HEK293 (cell line): ENCODE measurements around the gene CAPRIN2.

Experiments
- MYNN ChIP-seq: fragments of 450-650 bp; formaldehyde crosslinking; IDR thresholded peaks from 2 replicates; pipeline ENCODE4 v1.5.1; 2016; ENCODE audit warnings: missing biosample characterization, missing genetic modification characterization, borderline replicate concordance
- OVOL3 ChIP-seq: fragments of 450-650 bp; formaldehyde crosslinking; IDR thresholded peaks from 2 replicates; pipeline ENCODE4 v1.5.1; 2016; ENCODE audit warnings: missing biosample characterization, missing genetic modification characterization
- SCRT1 ChIP-seq: fragments of 450-650 bp; formaldehyde crosslinking; IDR thresholded peaks from 2 replicates; pipeline ENCODE4 v1.5.1; 2016; ENCODE audit warnings: missing biosample characterization, missing genetic modification characterization, borderline replicate concordance
- SP3 ChIP-seq: fragments of 450-650 bp; formaldehyde crosslinking; IDR thresholded peaks from 2 replicates; pipeline ENCODE4 v1.5.1; 2016; ENCODE audit warnings: missing biosample characterization, missing genetic modification characterization
- TRIM28 ChIP-seq: IDR thresholded peaks from 2 replicates; pipeline ENCODE4 v1.6.1; 2011; ENCODE audit warnings: low read length, control low read depth, borderline replicate concordance
- YY1 ChIP-seq: fragments of 450-650 bp; formaldehyde crosslinking; IDR thresholded peaks from 2 replicates; pipeline ENCODE4 v1.5.1; 2018; ENCODE audit warnings: missing biosample characterization, missing genetic modification characterization
- ZIC2 ChIP-seq: fragments of 450-650 bp; formaldehyde crosslinking; IDR thresholded peaks from 2 replicates; pipeline ENCODE4 v1.5.1; 2016; ENCODE audit warnings: missing biosample characterization, missing genetic modification characterization
- ZNF157 ChIP-seq: fragments of 450-650 bp; formaldehyde crosslinking; IDR thresholded peaks from 2 replicates; pipeline ENCODE4 v1.5.1; 2016; ENCODE audit warnings: missing biosample characterization, missing genetic modification characterization
- ZNF274 ChIP-seq, 2 experiments: fragments of 200-500 bp in 1 of 2; fragments of 450-650 bp in 1 of 2; sonication (Bioruptor generic) in 1 of 2; formaldehyde crosslinking in 1 of 2; IDR thresholded peaks; 2 replicates each; pipeline versions ENCODE4 v1.5.1 to v1.6.1; 2014 to 2016; ENCODE audit warnings: borderline replicate concordance in 1 of 2, inconsistent platforms in 1 of 2, low read length in 1 of 2, missing biosample characterization in 1 of 2, missing genetic modification characterization in 1 of 2
- ZNF354C ChIP-seq: fragments of 450-650 bp; formaldehyde crosslinking; IDR thresholded peaks from 2 replicates; pipeline ENCODE4 v1.5.1; 2016; ENCODE audit warnings: missing biosample characterization, missing genetic modification characterization, low read depth, borderline replicate concordance
- ZNF510 ChIP-seq: fragments of 450-650 bp; formaldehyde crosslinking; IDR thresholded peaks from 2 replicates; pipeline ENCODE4 v1.5.1; 2018; ENCODE audit warnings: mild to moderate bottlenecking, missing genetic modification characterization, missing biosample characterization; ENCODE audit not compliant: insufficient replicate concordance
- ZNF558 ChIP-seq: fragments of 450-650 bp; formaldehyde crosslinking; IDR thresholded peaks from 2 replicates; pipeline ENCODE4 v1.5.1; 2016; ENCODE audit warnings: missing biosample characterization, missing genetic modification characterization
- ZNF654 ChIP-seq: fragments of 450-650 bp; formaldehyde crosslinking; IDR thresholded peaks from 2 replicates; pipeline ENCODE4 v1.5.1; 2016; ENCODE audit warnings: low read depth, missing biosample characterization, missing genetic modification characterization
- ZNF747 ChIP-seq: fragments of 450-650 bp; formaldehyde crosslinking; IDR thresholded peaks from 2 replicates; pipeline ENCODE4 v1.5.1; 2016; ENCODE audit warnings: missing biosample characterization, missing genetic modification characterization
- ZSCAN23 ChIP-seq: fragments of 450-650 bp; formaldehyde crosslinking; IDR thresholded peaks from 2 replicates; pipeline ENCODE4 v1.5.1; 2016; ENCODE audit warnings: missing biosample characterization, missing genetic modification characterization
- TF ChIP-seq, protein P1 (sequence below): fragments of 450-650 bp; formaldehyde crosslinking; IDR thresholded peaks from 2 replicates; pipeline ENCODE4 v1.5.1; 2016; ENCODE audit warnings: missing biosample characterization, missing genetic modification characterization
- TF ChIP-seq, protein P2 (sequence below): fragments of 450-650 bp; formaldehyde crosslinking; IDR thresholded peaks from 2 replicates; pipeline ENCODE4; 2016; ENCODE audit warnings: missing biosample characterization, missing genetic modification characterization
- TF ChIP-seq, protein P3 (sequence below): fragments of 450-650 bp; formaldehyde crosslinking; IDR thresholded peaks from 2 replicates; pipeline ENCODE4 v1.5.1; 2016; ENCODE audit warnings: missing biosample characterization, missing genetic modification characterization, low read depth
- TF ChIP-seq, protein P4 (sequence below): fragments of 450-650 bp; formaldehyde crosslinking; IDR thresholded peaks from 2 replicates; pipeline ENCODE4 v1.5.1; 2016; ENCODE audit warnings: missing biosample characterization, missing genetic modification characterization
- TF ChIP-seq, protein P5 (sequence below): fragments of 450-650 bp; formaldehyde crosslinking; IDR thresholded peaks from 2 replicates; pipeline ENCODE4 v1.5.1; 2016; ENCODE audit warnings: missing biosample characterization, missing genetic modification characterization

The CAPRIN2 gene

DNA sequence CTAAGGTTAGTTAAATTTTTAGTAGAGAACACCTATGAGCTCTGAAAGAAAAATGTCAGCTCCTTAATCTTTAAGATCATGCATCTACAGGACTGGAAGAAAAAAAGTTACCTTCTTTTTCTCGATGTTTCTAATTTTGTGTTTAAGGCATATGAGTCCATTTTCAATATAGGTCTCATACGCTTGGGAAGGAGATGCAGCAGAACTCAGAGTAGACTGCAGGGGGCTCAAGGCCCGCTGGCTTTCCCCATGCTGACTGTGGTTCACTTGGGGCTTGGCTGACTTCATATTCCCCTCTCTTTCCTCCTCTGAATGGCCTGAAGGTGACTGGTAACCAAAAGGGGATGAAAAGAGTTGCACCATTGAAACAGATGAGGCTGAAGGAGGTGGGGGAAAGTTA, 1.5 kb downstream of the CAPRIN2 start (continued):
- TF ChIP-seq, protein P1, sequence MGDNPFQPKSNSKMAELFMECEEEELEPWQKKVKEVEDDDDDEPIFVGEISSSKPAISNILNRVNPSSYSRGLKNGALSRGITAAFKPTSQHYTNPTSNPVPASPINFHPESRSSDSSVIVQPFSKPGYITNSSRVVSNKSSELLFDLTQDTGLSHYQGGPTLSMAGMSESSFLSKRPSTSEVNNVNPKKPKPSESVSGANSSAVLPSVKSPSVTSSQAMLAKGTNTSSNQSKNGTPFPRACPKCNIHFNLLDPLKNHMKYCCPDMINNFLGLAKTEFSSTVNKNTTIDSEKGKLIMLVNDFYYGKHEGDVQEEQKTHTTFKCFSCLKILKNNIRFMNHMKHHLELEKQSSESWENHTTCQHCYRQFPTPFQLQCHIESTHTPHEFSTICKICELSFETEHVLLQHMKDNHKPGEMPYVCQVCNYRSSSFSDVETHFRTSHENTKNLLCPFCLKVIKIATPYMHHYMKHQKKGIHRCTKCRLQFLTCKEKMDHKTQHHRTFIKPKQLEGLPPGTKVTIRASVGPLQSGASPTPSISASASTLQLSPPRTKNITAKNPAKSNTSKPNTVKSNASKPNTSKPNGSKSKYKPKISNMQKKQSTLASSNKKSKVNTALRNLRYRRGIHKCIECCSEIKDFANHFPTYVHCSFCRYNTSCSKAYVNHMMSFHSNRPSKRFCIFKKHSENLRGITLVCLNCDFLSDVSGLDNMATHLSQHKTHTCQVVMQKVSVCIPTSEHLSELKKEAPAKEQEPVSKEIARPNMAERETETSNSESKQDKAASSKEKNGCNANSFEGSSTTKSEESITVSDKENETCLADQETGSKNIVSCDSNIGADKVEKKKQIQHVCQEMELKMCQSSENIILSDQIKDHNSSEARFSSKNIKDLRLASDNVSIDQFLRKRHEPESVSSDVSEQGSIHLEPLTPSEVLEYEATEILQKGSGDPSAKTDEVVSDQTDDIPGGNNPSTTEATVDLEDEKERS = no peak
- TF ChIP-seq ZNF354C (tag by site-specific recombination) (no peak), ZNF510 (tag by site-specific recombination) (no peak), ZNF157 (tag by site-specific recombination) (no peak), SCRT1 (tag by site-specific recombination) (no peak), ZNF747 (tag by site-specific recombination) (no peak), YY1 (tag by site-specific recombination) (no peak), OVOL3 (tag by site-specific recombination) (no peak), TRIM28 (peak; percentile 14; the same call in 1 of the 2 replicates), ZNF558 (tag by site-specific recombination) (no peak), ZNF274 (IDR thresholded peaks at IDR 0.05; ENCODE audit: low read length) (no peak), ZNF274 (tag by site-specific recombination; IDR thresholded peaks at IDR 0.05; ENCODE audit: borderline replicate concordance) (no peak), SP3 (no peak), ZSCAN23 (tag by site-specific recombination) (no peak), ZNF654 (tag by site-specific recombination) (0 out of 2 replicates have a peak, but pooled peaks have one; percentile 3), MYNN (tag by site-specific recombination) (no peak), ZIC2 (tag by site-specific recombination) (peak; percentile 26; the same call in 1 of the 2 replicates)
- TF ChIP-seq, protein P2, sequence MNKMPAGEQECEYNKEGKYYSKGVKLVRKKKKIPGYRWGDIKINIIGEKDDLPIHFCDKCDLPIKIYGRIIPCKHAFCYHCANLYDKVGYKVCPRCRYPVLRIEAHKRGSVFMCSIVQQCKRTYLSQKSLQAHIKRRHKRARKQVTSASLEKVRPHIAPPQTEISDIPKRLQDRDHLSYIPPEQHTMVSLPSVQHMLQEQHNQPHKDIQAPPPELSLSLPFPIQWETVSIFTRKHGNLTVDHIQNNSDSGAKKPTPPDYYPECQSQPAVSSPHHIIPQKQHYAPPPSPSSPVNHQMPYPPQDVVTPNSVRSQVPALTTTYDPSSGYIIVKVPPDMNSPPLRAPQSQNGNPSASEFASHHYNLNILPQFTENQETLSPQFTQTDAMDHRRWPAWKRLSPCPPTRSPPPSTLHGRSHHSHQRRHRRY (tag by site-specific recombination) = no peak
- TF ChIP-seq, protein P3, sequence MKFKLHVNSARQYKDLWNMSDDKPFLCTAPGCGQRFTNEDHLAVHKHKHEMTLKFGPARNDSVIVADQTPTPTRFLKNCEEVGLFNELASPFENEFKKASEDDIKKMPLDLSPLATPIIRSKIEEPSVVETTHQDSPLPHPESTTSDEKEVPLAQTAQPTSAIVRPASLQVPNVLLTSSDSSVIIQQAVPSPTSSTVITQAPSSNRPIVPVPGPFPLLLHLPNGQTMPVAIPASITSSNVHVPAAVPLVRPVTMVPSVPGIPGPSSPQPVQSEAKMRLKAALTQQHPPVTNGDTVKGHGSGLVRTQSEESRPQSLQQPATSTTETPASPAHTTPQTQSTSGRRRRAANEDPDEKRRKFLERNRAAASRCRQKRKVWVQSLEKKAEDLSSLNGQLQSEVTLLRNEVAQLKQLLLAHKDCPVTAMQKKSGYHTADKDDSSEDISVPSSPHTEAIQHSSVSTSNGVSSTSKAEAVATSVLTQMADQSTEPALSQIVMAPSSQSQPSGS (tag by site-specific recombination) = no peak
- TF ChIP-seq, protein P4, sequence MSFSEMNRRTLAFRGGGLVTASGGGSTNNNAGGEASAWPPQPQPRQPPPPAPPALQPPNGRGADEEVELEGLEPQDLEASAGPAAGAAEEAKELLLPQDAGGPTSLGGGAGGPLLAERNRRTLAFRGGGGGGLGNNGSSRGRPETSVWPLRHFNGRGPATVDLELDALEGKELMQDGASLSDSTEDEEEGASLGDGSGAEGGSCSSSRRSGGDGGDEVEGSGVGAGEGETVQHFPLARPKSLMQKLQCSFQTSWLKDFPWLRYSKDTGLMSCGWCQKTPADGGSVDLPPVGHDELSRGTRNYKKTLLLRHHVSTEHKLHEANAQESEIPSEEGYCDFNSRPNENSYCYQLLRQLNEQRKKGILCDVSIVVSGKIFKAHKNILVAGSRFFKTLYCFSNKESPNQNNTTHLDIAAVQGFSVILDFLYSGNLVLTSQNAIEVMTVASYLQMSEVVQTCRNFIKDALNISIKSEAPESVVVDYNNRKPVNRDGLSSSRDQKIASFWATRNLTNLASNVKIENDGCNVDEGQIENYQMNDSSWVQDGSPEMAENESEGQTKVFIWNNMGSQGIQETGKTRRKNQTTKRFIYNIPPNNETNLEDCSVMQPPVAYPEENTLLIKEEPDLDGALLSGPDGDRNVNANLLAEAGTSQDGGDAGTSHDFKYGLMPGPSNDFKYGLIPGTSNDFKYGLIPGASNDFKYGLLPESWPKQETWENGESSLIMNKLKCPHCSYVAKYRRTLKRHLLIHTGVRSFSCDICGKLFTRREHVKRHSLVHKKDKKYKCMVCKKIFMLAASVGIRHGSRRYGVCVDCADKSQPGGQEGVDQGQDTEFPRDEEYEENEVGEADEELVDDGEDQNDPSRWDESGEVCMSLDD (tag by site-specific recombination) = no peak
- TF ChIP-seq, protein P5, sequence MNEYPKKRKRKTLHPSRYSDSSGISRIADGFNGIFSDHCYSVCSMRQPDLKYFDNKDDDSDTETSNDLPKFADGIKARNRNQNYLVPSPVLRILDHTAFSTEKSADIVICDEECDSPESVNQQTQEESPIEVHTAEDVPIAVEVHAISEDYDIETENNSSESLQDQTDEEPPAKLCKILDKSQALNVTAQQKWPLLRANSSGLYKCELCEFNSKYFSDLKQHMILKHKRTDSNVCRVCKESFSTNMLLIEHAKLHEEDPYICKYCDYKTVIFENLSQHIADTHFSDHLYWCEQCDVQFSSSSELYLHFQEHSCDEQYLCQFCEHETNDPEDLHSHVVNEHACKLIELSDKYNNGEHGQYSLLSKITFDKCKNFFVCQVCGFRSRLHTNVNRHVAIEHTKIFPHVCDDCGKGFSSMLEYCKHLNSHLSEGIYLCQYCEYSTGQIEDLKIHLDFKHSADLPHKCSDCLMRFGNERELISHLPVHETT (tag by site-specific recombination) = no peak
